ENCODE results near the gene HBA2. TPM values are rescaled to one million over a fixed set of nuclear protein-coding genes. Genes with fewer than 3 reads are reported as not detected.

The HBA2 gene
- total and polyA plus RNA-seq, 12 donors = 1.9 to 1,723 (median 36.9) TPM; not detected in 2

- H3K27me3 ChIP-seq = no peaks in the 10 kb centered on the region
- WGBS, 4 donors = 89 to 95% (median 94%) methylated on average over 33 to 34 of the region's 34 CpGs
- H3K4me1 ChIP-seq (replicated peaks in 1 of 2) = no peaks in the 10 kb centered on the region
- no peak for DNase-seq
- intact Hi-C loops (cut with DNase I) = loop anchor here in 1 of 2 donors (5.0 kb wide), 1 partner anchor 82 kb away; no protein-coding TSS in a partner anchor
- no peak overlapping the region for H3K4me3 ChIP-seq
- TF ChIP-seq CTCF (IDR thresholded peaks at IDR 0.05) (no peak), POLR2A (IDR thresholded peaks at IDR 0.05) (no peak)
- peaks cover 0 to 76% of the 10 kb centered on the region in 2 donors for H3K36me3 ChIP-seq (replicated peaks in 1 of 2)
- no peaks in the 10 kb centered on the region for H3K9me3 ChIP-seq (replicated peaks in 1 of 3)
- no peak overlapping the region for H3K27ac ChIP-seq
Measured at GRCh38 chr16:189604-190186, 17.0 kb downstream of the HBA2 start.

- no peak overlapping the region for H3K4me3 ChIP-seq
- H3K36me3 ChIP-seq (replicated peaks in 1 of 2) = peaks cover 0 to 96% of the 10 kb centered on the region in 2 donors
- intact Hi-C loops (cut with DNase I) = no loop called here
- DNase-seq = no peak
- no peaks in the 10 kb centered on the region for H3K9me3 ChIP-seq (replicated peaks in 1 of 3)
- H3K4me1 ChIP-seq (replicated peaks in 1 of 2) = no peaks in the 10 kb centered on the region
- 91 to 93% (median 92%) methylated on average over 4 of the region's 4 CpGs for WGBS, 4 donors
- no peaks in the 10 kb centered on the region for H3K27me3 ChIP-seq
- no peak overlapping the region for H3K27ac ChIP-seq
- TF ChIP-seq CTCF (IDR thresholded peaks at IDR 0.05) (no peak), POLR2A (IDR thresholded peaks at IDR 0.05) (no peak)
Measured at GRCh38 chr16:191831-192230, 19.2 kb downstream of the HBA2 start.

GRCh38 chr16:192686-193085 lies 20.0 kb downstream of the HBA2 start:
- peaks cover 0 to 98% of the 10 kb centered on the region in 2 donors for H3K36me3 ChIP-seq (replicated peaks in 1 of 2)
- no peak overlapping the region for H3K4me3 ChIP-seq
- TF ChIP-seq CTCF (IDR thresholded peaks at IDR 0.05) = no peak
- TF ChIP-seq POLR2A (IDR thresholded peaks at IDR 0.05) = no peak
- no peaks in the 10 kb centered on the region for H3K9me3 ChIP-seq (replicated peaks in 1 of 3)
- DNase-seq = no peak
- H3K27ac ChIP-seq = no peak overlapping the region
- H3K27me3 ChIP-seq = no peaks in the 10 kb centered on the region
- WGBS, 4 donors = 89 to 95% (median 94%) methylated on average over 9 to 11 of the region's 11 CpGs
- intact Hi-C loops (cut with DNase I) = no loop called here
- H3K4me1 ChIP-seq (replicated peaks in 1 of 2) = no peaks in the 10 kb centered on the region

DNA sequence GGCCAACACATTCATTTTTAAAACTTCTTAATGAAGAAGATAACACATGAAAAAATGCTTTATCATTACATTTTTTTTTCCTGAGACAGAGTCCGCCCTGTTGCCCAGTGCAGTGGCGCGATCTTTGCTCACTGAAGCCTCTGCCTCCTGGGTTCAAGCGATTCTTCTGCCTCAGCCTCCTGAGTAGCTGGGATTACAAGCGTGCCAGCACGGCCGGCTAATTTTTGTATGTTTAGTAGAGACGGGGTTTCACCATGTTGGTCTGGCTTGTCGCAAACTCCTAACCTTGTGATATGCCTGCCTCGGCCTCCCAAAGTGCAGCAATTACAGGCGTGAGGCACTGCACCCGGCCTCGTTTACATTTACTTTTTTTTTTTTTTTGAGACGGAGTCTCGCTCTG lies 20.8 kb downstream of the HBA2 start:
- H3K36me3 ChIP-seq (replicated peaks in 1 of 2) = peaks cover 0 to 98% of the 10 kb centered on the region in 2 donors
- H3K27me3 ChIP-seq = no peaks in the 10 kb centered on the region
- no peak overlapping the region for H3K27ac ChIP-seq
- no peaks in the 10 kb centered on the region for H3K9me3 ChIP-seq (replicated peaks in 1 of 3)
- no peak for TF ChIP-seq POLR2A (IDR thresholded peaks at IDR 0.05)
- no peak for TF ChIP-seq CTCF (IDR thresholded peaks at IDR 0.05)
- no peaks in the 10 kb centered on the region for H3K4me1 ChIP-seq (replicated peaks in 1 of 2)
- intact Hi-C loops (cut with DNase I) = no loop called here
- WGBS, 4 donors = 93 to 99% (median 96%) methylated on average over 10 to 15 of the region's 15 CpGs
- DNase-seq = no peak
- H3K4me3 ChIP-seq = no peak overlapping the region
